ENCODE measurements around the gene EFNA4.

Gene EFNA4

GRCh38 chr1:155069551-155070157 lies 6.1 kb downstream of the EFNA4 start:
- peaks cover 74% of the 10 kb centered on the region for H3K27me3 ChIP-seq
- peaks cover 19 to 21% of the 10 kb centered on the region in 2 experiments for H3K4me1 ChIP-seq (ENCODE audit: control insufficient read depth in 1 of 2, insufficient read depth in 1 of 2, low read depth in 1 of 2, low read length in 1 of 2)
- H3K9me3 ChIP-seq = no peaks in the 10 kb centered on the region
- H3K36me3 ChIP-seq = peaks cover 5% of the 10 kb centered on the region
- no peak overlapping the region for H3K27ac ChIP-seq
- TF ChIP-seq CTCF (IDR thresholded peaks at IDR 0.05) = no peak
- H3K4me3 ChIP-seq (ENCODE audit: low read depth in 1 of 2, low read length in 1 of 2) = no peak overlapping the region

GRCh38 chr1:155070158-155070621 lies 6.7 kb downstream of the EFNA4 start:
- Histone ChIP-seq H3K27me3 (peaks cover 74% of the 10 kb centered on the region), H3K4me1 (ENCODE audit: control insufficient read depth in 1 of 2, insufficient read depth in 1 of 2, low read depth in 1 of 2, low read length in 1 of 2) (peaks cover 19 to 21% of the 10 kb centered on the region in 2 experiments), H3K4me3 (ENCODE audit: low read depth in 1 of 2, low read length in 1 of 2) (peak overlapping the region; percentile 44 to 60), H3K36me3 (peaks cover 5% of the 10 kb centered on the region), H3K9me3 (no peaks in the 10 kb centered on the region), H3K27ac (no peak overlapping the region)
- TF ChIP-seq CTCF (IDR thresholded peaks at IDR 0.05) = no peak

GRCh38 chr1:155070721-155071569 lies 7.4 kb downstream of the EFNA4 start:
- Histone ChIP-seq H3K27ac (peak overlapping the region; percentile 6), H3K4me1 (ENCODE audit: control insufficient read depth in 1 of 2, insufficient read depth in 1 of 2, low read depth in 1 of 2, low read length in 1 of 2) (peaks cover 19 to 21% of the 10 kb centered on the region in 2 experiments), H3K9me3 (no peaks in the 10 kb centered on the region), H3K27me3 (peaks cover 79% of the 10 kb centered on the region), H3K36me3 (peaks cover 5% of the 10 kb centered on the region), H3K4me3 (ENCODE audit: low read depth in 1 of 2, low read length in 1 of 2) (peak overlapping the region; percentile 44 to 60)
- TF ChIP-seq CTCF (IDR thresholded peaks at IDR 0.05) = peak; percentile 40

- H3K4me1 ChIP-seq (ENCODE audit: control insufficient read depth in 1 of 2, insufficient read depth in 1 of 2, low read depth in 1 of 2, low read length in 1 of 2) = peaks cover 19 to 21% of the 10 kb centered on the region in 2 experiments
- no peak for TF ChIP-seq CTCF (IDR thresholded peaks at IDR 0.05)
- no peak overlapping the region for H3K27ac ChIP-seq
- peak overlapping the region; percentile 44 to 60 for H3K4me3 ChIP-seq (ENCODE audit: low read depth in 1 of 2, low read length in 1 of 2)
- no peaks in the 10 kb centered on the region for H3K9me3 ChIP-seq
- peaks cover 5% of the 10 kb centered on the region for H3K36me3 ChIP-seq
- H3K27me3 ChIP-seq = peaks cover 83% of the 10 kb centered on the region
These were observed 8.2 kb downstream of the EFNA4 start for GRCh38 chr1:155071701-155072100.

GRCh38 chr1:155072531-155073289 lies 9.2 kb downstream of the EFNA4 start:
- H3K36me3 ChIP-seq = peaks cover 5% of the 10 kb centered on the region
- H3K4me3 ChIP-seq (ENCODE audit: low read depth in 1 of 2, low read length in 1 of 2) = no peak overlapping the region
- H3K27me3 ChIP-seq = peaks cover 93% of the 10 kb centered on the region
- H3K4me1 ChIP-seq (ENCODE audit: control insufficient read depth in 1 of 2, insufficient read depth in 1 of 2, low read depth in 1 of 2, low read length in 1 of 2) = peaks cover 19 to 21% of the 10 kb centered on the region in 2 experiments
- TF ChIP-seq CTCF (IDR thresholded peaks at IDR 0.05) = no peak
- no peaks in the 10 kb centered on the region for H3K9me3 ChIP-seq
- no peak overlapping the region for H3K27ac ChIP-seq
